Measurements from ENCODE around the gene ATAD2B. TPM values are rescaled to one million over a fixed set of nuclear protein-coding genes. Genes with fewer than 3 reads are reported as not detected.

Gene ATAD2B
- total RNA-seq, 4 donors from 2014 or later = 7.3 to 18.1 (median 7.7) TPM

DNA sequence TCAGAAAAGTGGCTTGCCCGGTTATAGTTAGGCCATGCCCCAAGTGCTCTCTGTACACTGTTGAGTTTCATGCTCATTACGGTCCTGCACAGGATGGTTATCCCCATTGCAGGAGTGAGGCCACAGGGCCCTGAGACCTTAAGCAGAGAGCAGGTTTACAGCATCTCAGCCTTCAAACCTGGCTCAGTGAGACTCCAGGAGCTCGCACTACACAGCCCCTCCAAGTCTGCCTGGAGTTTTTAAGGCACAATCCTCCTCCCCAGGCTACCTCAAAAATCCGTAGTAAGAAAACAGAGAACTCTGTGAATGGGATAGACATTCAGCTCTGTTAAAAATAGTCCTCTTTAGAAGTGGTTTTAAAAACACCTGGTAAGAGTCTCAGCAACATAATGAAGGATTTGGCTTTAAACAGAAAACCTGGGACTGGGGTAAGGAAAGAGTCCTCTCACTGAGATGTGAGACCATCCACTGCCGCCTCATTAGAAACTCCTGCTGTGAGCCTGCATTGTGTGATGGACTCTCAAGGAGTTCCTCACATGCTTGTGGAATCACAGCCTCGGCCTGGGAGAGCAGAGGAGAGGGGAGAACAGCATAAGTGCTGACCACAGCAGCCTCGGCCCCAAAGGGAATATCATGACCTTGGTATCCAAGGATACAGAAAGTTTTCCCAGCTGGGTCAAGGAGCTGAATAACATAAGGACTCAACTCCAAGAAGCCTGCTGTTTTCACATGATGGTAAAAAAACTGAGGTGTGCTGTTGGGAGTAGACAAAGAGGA, 214.8 kb downstream of the ATAD2B start:
- in situ Hi-C loops (cut with MboI; ENCODE audit: low sequenced_read_pairs in 4 of 4) (no loop called here), intact Hi-C loops (cut with DNase I; ENCODE audit: low total_unique reads) (no loop called here)
- H3K9me3 ChIP-seq = no peaks in the 10 kb centered on the region
- H3K4me3 ChIP-seq = no peak overlapping the region
- no peak for DNase-seq
- ATAC-seq = peak; percentile 38 to 46
- H3K36me3 ChIP-seq = peaks cover 0 to under 1% of the 10 kb centered on the region in 2 donors
- H3K27me3 ChIP-seq = no peaks in the 10 kb centered on the region
- no peak for TF ChIP-seq POLR2A (IDR thresholded peaks at IDR 0.05)
- peaks cover 0 to 4% of the 10 kb centered on the region in 2 donors for H3K4me1 ChIP-seq
- peak overlapping the region; percentile 6 to 57 (median 30) for H3K27ac ChIP-seq

- TF ChIP-seq, protein P1, sequence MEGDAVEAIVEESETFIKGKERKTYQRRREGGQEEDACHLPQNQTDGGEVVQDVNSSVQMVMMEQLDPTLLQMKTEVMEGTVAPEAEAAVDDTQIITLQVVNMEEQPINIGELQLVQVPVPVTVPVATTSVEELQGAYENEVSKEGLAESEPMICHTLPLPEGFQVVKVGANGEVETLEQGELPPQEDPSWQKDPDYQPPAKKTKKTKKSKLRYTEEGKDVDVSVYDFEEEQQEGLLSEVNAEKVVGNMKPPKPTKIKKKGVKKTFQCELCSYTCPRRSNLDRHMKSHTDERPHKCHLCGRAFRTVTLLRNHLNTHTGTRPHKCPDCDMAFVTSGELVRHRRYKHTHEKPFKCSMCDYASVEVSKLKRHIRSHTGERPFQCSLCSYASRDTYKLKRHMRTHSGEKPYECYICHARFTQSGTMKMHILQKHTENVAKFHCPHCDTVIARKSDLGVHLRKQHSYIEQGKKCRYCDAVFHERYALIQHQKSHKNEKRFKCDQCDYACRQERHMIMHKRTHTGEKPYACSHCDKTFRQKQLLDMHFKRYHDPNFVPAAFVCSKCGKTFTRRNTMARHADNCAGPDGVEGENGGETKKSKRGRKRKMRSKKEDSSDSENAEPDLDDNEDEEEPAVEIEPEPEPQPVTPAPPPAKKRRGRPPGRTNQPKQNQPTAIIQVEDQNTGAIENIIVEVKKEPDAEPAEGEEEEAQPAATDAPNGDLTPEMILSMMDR (IDR thresholded peaks at IDR 0.05 in 4 of 5, conservative IDR thresholded peaks at IDR 0.05 in 1 of 5) = no peak
- TF ChIP-seq POLR2A (IDR thresholded peaks at IDR 0.05) = no peak
- peaks cover 0 to 9% of the 10 kb centered on the region in 2 donors for H3K36me3 ChIP-seq
- in situ Hi-C loops (cut with MboI; ENCODE audit: low sequenced_read_pairs in 4 of 4) = no loop called here
Observed at GRCh38 chr2:23709311-23709710, 217.6 kb downstream of the ATAD2B start.

GRCh38 chr2:23708771-23709170, 218.2 kb downstream of the ATAD2B start:
- Histone ChIP-seq H3K27ac (no peak overlapping the region), H3K4me1 (peaks cover 4 to 8% of the 10 kb centered on the region in 2 donors), H3K27me3 (no peaks in the 10 kb centered on the region), H3K36me3 (peaks cover 0 to 9% of the 10 kb centered on the region in 2 donors), H3K4me3 (no peak overlapping the region), H3K9me3 (no peaks in the 10 kb centered on the region)
- TF ChIP-seq, protein P1 (IDR thresholded peaks at IDR 0.05 in 4 of 5, conservative IDR thresholded peaks at IDR 0.05 in 1 of 5) = no peak
- no peak for TF ChIP-seq POLR2A (IDR thresholded peaks at IDR 0.05)
- in situ Hi-C loops (cut with MboI; ENCODE audit: low sequenced_read_pairs in 4 of 4) (no loop called here), intact Hi-C loops (cut with DNase I; ENCODE audit: low total_unique reads) (no loop called here)
- DNase-seq (no peak), ATAC-seq (no peak)

More at GRCh38 chr2:23709311-23709710, 217.6 kb downstream of the ATAD2B start:
- Histone ChIP-seq H3K27ac (no peak overlapping the region), H3K9me3 (no peaks in the 10 kb centered on the region), H3K27me3 (no peaks in the 10 kb centered on the region), H3K4me3 (no peak overlapping the region), H3K4me1 (peaks cover 4 to 8% of the 10 kb centered on the region in 2 donors)
- intact Hi-C loops (cut with DNase I; ENCODE audit: low total_unique reads) = no loop called here
- no peak for DNase-seq
- no peak for ATAC-seq

GRCh38 chr2:23707096-23707495, 219.8 kb downstream of the ATAD2B start:
- H3K27ac ChIP-seq = peak overlapping the region in 3 of 4 donors; percentile 44 to 71 (median 64)
- no peak for TF ChIP-seq POLR2A (IDR thresholded peaks at IDR 0.05)
- TF ChIP-seq, protein P1 (IDR thresholded peaks at IDR 0.05 in 4 of 5, conservative IDR thresholded peaks at IDR 0.05 in 1 of 5) = no peak

GRCh38 chr2:23706613-23707078, 220.3 kb downstream of the ATAD2B start:
- H3K36me3 ChIP-seq = peaks cover 0 to 9% of the 10 kb centered on the region in 2 donors
- TF ChIP-seq, protein P1 (IDR thresholded peaks at IDR 0.05 in 4 of 5, conservative IDR thresholded peaks at IDR 0.05 in 1 of 5) = no peak
- no peak for TF ChIP-seq POLR2A (IDR thresholded peaks at IDR 0.05)
- in situ Hi-C loops (cut with MboI; ENCODE audit: low sequenced_read_pairs in 4 of 4) = no loop called here
- H3K9me3 ChIP-seq = no peaks in the 10 kb centered on the region
- H3K27me3 ChIP-seq = no peaks in the 10 kb centered on the region
- ATAC-seq (no peak), DNase-seq (no peak)
- peak overlapping the region; percentile 57 to 74 (median 68) for H3K27ac ChIP-seq
- peaks cover 0 to 8% of the 10 kb centered on the region in 2 donors for H3K4me1 ChIP-seq
- no peak overlapping the region for H3K4me3 ChIP-seq
- intact Hi-C loops (cut with DNase I; ENCODE audit: low total_unique reads) = no loop called here

More at GRCh38 chr2:23707096-23707495, 219.8 kb downstream of the ATAD2B start:
- Histone ChIP-seq H3K9me3 (no peaks in the 10 kb centered on the region), H3K27me3 (no peaks in the 10 kb centered on the region), H3K4me1 (peaks cover 2 to 8% of the 10 kb centered on the region in 2 donors), H3K36me3 (peaks cover 0 to 9% of the 10 kb centered on the region in 2 donors), H3K4me3 (no peak overlapping the region)
- DNase-seq (no peak), ATAC-seq (no peak)
- intact Hi-C loops (cut with DNase I; ENCODE audit: low total_unique reads) = no loop called here
- in situ Hi-C loops (cut with MboI; ENCODE audit: low sequenced_read_pairs in 4 of 4) = no loop called here

All from gastrocnemius medialis (tissue), 4 donors.